ENCODE results near the gene GJD3. TPM values are rescaled to one million over a fixed set of nuclear protein-coding genes. Genes with fewer than 3 reads are reported as not detected.

Gene GJD3
- total RNA-seq, 1 donor from 2014 or later, result 0.32 TPM

DNA sequence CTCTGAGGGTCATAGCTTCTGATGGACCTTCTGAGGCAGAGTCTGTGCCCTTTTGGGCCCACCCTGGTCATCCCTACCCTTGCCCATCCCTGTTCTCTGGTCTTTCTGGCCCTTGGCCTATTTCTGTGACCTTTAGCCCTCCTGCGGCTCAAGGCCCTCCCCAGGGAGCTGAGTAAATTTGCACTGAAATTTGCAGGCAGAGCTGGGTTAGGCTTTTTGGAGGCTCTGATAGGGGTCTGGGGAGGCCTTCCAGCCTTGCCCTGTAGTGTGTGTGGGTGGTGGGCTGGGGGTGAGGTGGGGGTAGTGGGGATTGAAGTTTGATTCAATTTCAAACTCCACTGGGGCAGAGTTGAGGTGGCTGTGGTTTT lies 37.7 kb downstream of the GJD3 start:
- Mint-ChIP-seq H3K36me3 (ENCODE audit: low read depth) (peaks cover 4% of the 10 kb centered on the region), H3K4me1 (ENCODE audit: low read depth) (peaks cover 86% of the 10 kb centered on the region), H3K27me3 (ENCODE audit: low read depth) (no peaks in the 10 kb centered on the region), H3K9me3 (ENCODE audit: low read depth) (no peaks in the 10 kb centered on the region), H3K4me3 (ENCODE audit: unreplicated experiment) (no peak overlapping the region), H3K27ac (ENCODE audit: unreplicated experiment) (no peak overlapping the region)
- TF ChIP-seq CTCF (IDR thresholded peaks at IDR 0.05), result no peak
- no peak for DNase-seq (ENCODE audit: low spot score)

DNA sequence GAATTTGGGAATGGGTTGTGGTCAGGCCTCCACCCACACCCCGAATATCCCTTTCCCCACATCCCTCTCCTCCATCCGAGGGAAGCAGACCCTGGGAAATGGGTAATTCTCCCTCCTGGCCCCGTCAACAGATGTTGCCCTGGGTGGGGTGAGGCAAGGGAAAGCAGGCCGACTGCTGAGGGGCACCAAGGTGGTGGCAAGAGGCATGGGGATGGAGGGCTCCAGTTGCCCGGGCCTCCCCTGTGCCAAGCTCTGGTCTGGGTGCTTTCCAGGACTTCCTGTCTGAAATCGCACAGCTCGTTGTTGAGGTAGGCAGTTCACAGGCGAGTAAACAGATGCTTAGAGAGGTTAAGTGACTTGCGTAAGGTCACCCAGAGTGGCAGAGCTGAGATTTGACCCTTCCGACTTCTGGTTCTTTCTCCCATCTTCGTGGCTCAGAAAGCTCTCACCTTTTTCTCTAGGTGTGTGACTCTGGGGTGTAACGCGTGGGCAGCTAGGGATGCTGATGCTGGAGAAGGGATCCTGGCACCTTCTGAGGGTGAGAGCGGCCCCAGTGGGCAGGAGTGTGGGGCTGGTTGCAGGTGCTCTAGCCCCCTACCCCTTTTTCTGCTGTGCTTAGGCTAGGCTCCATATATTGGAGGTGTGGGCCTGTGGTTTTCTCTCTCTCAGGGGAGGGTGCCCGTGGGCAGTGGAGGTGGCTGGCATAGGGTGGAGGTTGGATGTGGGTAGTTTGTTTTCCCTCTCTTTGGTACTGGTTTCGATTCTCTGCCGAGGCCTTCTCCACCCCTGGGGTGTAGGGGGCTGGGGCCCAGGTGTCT lies 38.3 kb downstream of the GJD3 start:
- no peaks in the 10 kb centered on the region for H3K9me3 Mint-ChIP-seq (ENCODE audit: low read depth)
- H3K36me3 Mint-ChIP-seq (ENCODE audit: low read depth), result peaks cover 1% of the 10 kb centered on the region
- TF ChIP-seq CTCF (IDR thresholded peaks at IDR 0.05), result no peak
- DNase-seq (ENCODE audit: low spot score), result no peak
- H3K4me1 Mint-ChIP-seq (ENCODE audit: low read depth), result peaks cover 86% of the 10 kb centered on the region
- H3K27me3 Mint-ChIP-seq (ENCODE audit: low read depth), result no peaks in the 10 kb centered on the region
- peak overlapping the region; percentile 68 for H3K27ac Mint-ChIP-seq (ENCODE audit: unreplicated experiment)
- H3K4me3 Mint-ChIP-seq (ENCODE audit: unreplicated experiment), result peak overlapping the region; percentile 12

DNA sequence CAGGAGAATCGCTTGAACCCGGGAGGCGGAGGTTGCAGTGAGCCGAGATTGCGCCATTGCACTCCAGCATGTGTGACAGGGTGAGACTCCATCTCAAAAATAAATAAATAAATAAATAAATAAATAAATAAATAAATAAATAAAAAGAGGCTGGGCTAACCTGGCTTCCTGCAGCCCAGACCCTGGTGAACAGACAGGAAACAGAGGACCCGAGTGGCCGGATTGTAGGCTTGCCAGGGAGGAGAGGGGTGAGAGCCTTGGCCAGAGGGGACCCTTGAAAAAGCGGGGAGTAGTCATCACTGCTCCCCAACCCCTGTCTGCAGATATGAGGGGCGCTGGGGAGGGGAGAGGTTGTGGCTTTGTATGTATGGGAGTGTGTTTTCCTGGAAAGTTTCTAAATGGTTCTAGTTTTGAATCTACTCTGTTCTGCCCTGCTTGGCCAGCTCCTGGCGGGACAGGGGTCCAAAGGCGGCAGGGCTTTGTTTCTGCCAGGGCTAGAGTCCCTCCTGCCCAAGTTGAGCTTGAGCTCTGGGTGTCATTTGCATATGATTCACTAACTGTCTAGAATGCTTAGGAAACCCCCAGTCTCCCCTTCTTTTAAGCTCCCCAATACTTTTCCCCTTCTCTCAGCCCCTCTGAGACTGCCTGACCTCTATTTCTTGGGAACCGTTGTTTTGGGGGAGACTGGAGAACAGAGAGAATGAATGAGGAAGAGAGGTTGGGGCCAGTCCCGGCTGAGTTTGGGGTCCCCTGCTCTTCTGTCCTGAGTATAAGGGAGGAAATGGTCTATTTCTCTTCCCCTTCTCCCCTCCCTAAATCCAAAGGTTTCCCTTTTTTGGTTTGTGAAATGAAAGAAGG lies 39.2 kb downstream of the GJD3 start:
- no peak for TF ChIP-seq CTCF (IDR thresholded peaks at IDR 0.05)
- DNase-seq (ENCODE audit: low spot score), result peak; percentile 60
- peaks cover 86% of the 10 kb centered on the region for H3K4me1 Mint-ChIP-seq (ENCODE audit: low read depth)
- no peaks in the 10 kb centered on the region for H3K27me3 Mint-ChIP-seq (ENCODE audit: low read depth)
- no peaks in the 10 kb centered on the region for H3K36me3 Mint-ChIP-seq (ENCODE audit: low read depth)
- peak overlapping the region; percentile 49 for H3K27ac Mint-ChIP-seq (ENCODE audit: unreplicated experiment)
- no peaks in the 10 kb centered on the region for H3K9me3 Mint-ChIP-seq (ENCODE audit: low read depth)
- H3K4me3 Mint-ChIP-seq (ENCODE audit: unreplicated experiment), result no peak overlapping the region

- no peak for TF ChIP-seq CTCF (IDR thresholded peaks at IDR 0.05)
- peak; percentile 60 for DNase-seq (ENCODE audit: low spot score)
- H3K9me3 Mint-ChIP-seq (ENCODE audit: low read depth), result no peaks in the 10 kb centered on the region
- peak overlapping the region; percentile 49 for H3K4me3 Mint-ChIP-seq (ENCODE audit: unreplicated experiment)
- H3K27me3 Mint-ChIP-seq (ENCODE audit: low read depth), result no peaks in the 10 kb centered on the region
- peak overlapping the region; percentile 99 for H3K27ac Mint-ChIP-seq (ENCODE audit: unreplicated experiment)
- H3K36me3 Mint-ChIP-seq (ENCODE audit: low read depth), result no peaks in the 10 kb centered on the region
- H3K4me1 Mint-ChIP-seq (ENCODE audit: low read depth), result peaks cover 94% of the 10 kb centered on the region
These were observed 40.9 kb downstream of the GJD3 start for GRCh38 chr17:40323391-40324381.
